WTC11 (cell line): Measurements from ENCODE around the gene PPDPF. TPM values are rescaled to one million over a fixed set of nuclear protein-coding genes. Genes with fewer than 3 reads are reported as not detected.

ENCODE experiments used
- ATAC-seq: fragments of 200-7000 bp; cut with Tn5 transposase; 2 replicates; pipeline ENCODE4 v1.10.0; 2021; ENCODE audit warnings: mild to moderate bottlenecking, moderate library complexity
- CTCF ChIA-PET: fragments of 300-600 bp; sonication (Branson Sonifier 250); formaldehyde crosslinking; loops from one replicate; lab custom pipeline; 2021; ENCODE audit warnings: antibody characterized with exemption; lab: Charles Lee
- POLR2A ChIA-PET: fragments of 350-600 bp; sonication (Branson Sonifier 250); formaldehyde crosslinking; loops from one replicate; lab custom pipeline; 2021; ENCODE audit warnings: antibody characterized with exemption; lab: Charles Lee
- DNase-seq: peaks from one replicate; pipeline ENCODE4 v3.0.0; 2021; ENCODE audit warnings: low spot score
- H3K27ac Mint-ChIP-seq: 2 replicates; pipeline ENCODE4 v1.8.0; 2021; ENCODE audit warnings: mixed read lengths
- H3K27me3 Mint-ChIP-seq: 2 replicates; pipeline ENCODE4 v1.8.0; 2021; ENCODE audit warnings: low read depth, mild to moderate bottlenecking, moderate library complexity, mixed read lengths
- H3K36me3 Mint-ChIP-seq: 2 replicates; pipeline ENCODE4 v1.8.0; 2021; ENCODE audit warnings: mixed read lengths
- H3K4me1 Mint-ChIP-seq: 2 replicates; pipeline ENCODE4 v1.8.0; 2022; ENCODE audit warnings: mixed read lengths
- H3K4me3 Mint-ChIP-seq: 2 replicates; pipeline ENCODE4 v1.8.0; 2021; ENCODE audit warnings: mild to moderate bottlenecking, moderate library complexity, mixed read lengths
- H3K9me3 Mint-ChIP-seq: 2 replicates; pipeline ENCODE4 v1.8.0; 2021; ENCODE audit warnings: mixed read lengths
- ARID4B ChIP-seq: sonication (generic); formaldehyde crosslinking; IDR thresholded peaks from 2 replicates; pipeline ENCODE4 v1.8.0; 2023; ENCODE audit warnings: missing genetic modification reagents, mild to moderate bottlenecking, borderline replicate concordance
- CDX4 ChIP-seq: fragments of 250-450 bp; sonication (Bioruptor Pico); IDR thresholded peaks from 2 replicates; pipeline ENCODE4 v1.9.0; 2021; ENCODE audit warnings: moderate library complexity, mild to moderate bottlenecking, inconsistent platforms, borderline replicate concordance
- CREB1 ChIP-seq: sonication (generic); formaldehyde crosslinking; IDR thresholded peaks from 2 replicates; pipeline ENCODE4 v1.8.0; 2023; ENCODE audit warnings: mild to moderate bottlenecking, missing genetic modification reagents
- CREM ChIP-seq: sonication (generic); formaldehyde crosslinking; IDR thresholded peaks from 2 replicates; pipeline ENCODE4 v1.8.1; 2022; ENCODE audit warnings: mild to moderate bottlenecking, missing genetic modification reagents, moderate library complexity
- ELF4 ChIP-seq: sonication (generic); formaldehyde crosslinking; IDR thresholded peaks from 2 replicates; pipeline ENCODE4 v1.8.1; 2022; ENCODE audit warnings: low read depth, mild to moderate bottlenecking, moderate library complexity, missing genetic modification reagents
- ERG ChIP-seq: fragments of 250-450 bp; sonication (Bioruptor Pico); IDR thresholded peaks from 2 replicates; pipeline ENCODE4 v1.8.0; 2021; ENCODE audit warnings: mild to moderate bottlenecking
- ETV6 ChIP-seq: sonication (generic); formaldehyde crosslinking; IDR thresholded peaks from 2 replicates; pipeline ENCODE4 v1.8.1; 2022; ENCODE audit warnings: mild to moderate bottlenecking, missing genetic modification reagents
- GRHL2 ChIP-seq: fragments of 250-450 bp; sonication (Bioruptor Pico); IDR thresholded peaks from 2 replicates; pipeline ENCODE4 v1.8.0; 2022; ENCODE audit warnings: mild to moderate bottlenecking, moderate library complexity; ENCODE audit not compliant: insufficient replicate concordance, severe bottlenecking
- HMGXB4 ChIP-seq: sonication (generic); formaldehyde crosslinking; IDR thresholded peaks from 2 replicates; pipeline ENCODE4 v1.8.1; 2023; ENCODE audit warnings: mild to moderate bottlenecking, moderate library complexity, missing genetic modification reagents
- NFYB ChIP-seq: sonication (generic); formaldehyde crosslinking; conservative IDR thresholded peaks from 2 replicates; pipeline ENCODE4 v1.8.0; 2022; ENCODE audit warnings: low read depth, missing genetic modification reagents
- NR1H2 ChIP-seq: sonication (generic); formaldehyde crosslinking; IDR thresholded peaks from 2 replicates; pipeline ENCODE4 v1.9.0; 2021; ENCODE audit warnings: mild to moderate bottlenecking, moderate library complexity, missing genetic modification reagents
- NR2C2 ChIP-seq: sonication (generic); formaldehyde crosslinking; IDR thresholded peaks from 2 replicates; pipeline ENCODE4 v1.8.0; 2022; ENCODE audit warnings: mild to moderate bottlenecking, missing genetic modification reagents
- PREB ChIP-seq: sonication (generic); formaldehyde crosslinking; IDR thresholded peaks from 2 replicates; pipeline ENCODE4 v1.8.1; 2022; ENCODE audit warnings: mild to moderate bottlenecking, missing genetic modification reagents, moderate library complexity, borderline replicate concordance
- RELA ChIP-seq: sonication (generic); formaldehyde crosslinking; IDR thresholded peaks from 2 replicates; pipeline ENCODE4 v1.8.1; 2022; ENCODE audit warnings: missing genetic modification reagents, mild to moderate bottlenecking, borderline replicate concordance
- SMAD3 ChIP-seq: sonication (generic); formaldehyde crosslinking; IDR thresholded peaks from 2 replicates; pipeline ENCODE4 v1.8.0; 2022; ENCODE audit warnings: missing genetic modification reagents, mild to moderate bottlenecking, borderline replicate concordance
- ZBTB21 ChIP-seq: sonication (generic); formaldehyde crosslinking; IDR thresholded peaks from 2 replicates; pipeline ENCODE4 v1.8.1; 2023; ENCODE audit warnings: mild to moderate bottlenecking, missing genetic modification reagents, borderline replicate concordance
- ZMAT4 ChIP-seq: fragments of 250-450 bp; sonication (Bioruptor Pico); IDR thresholded peaks from 2 replicates; pipeline ENCODE4 v1.9.0; 2021; ENCODE audit warnings: mild to moderate bottlenecking
- ZNF219 ChIP-seq: sonication (generic); formaldehyde crosslinking; IDR thresholded peaks from 2 replicates; pipeline ENCODE4 v1.8.0; 2023; ENCODE audit warnings: missing genetic modification reagents, mild to moderate bottlenecking, borderline replicate concordance
- ZNF512 ChIP-seq: sonication (generic); formaldehyde crosslinking; IDR thresholded peaks from 2 replicates; pipeline ENCODE4 v1.8.1; 2022; ENCODE audit warnings: missing genetic modification reagents, borderline replicate concordance
- ZNF671 ChIP-seq: fragments of 250-450 bp; sonication (Bioruptor Pico); IDR thresholded peaks from 2 replicates; pipeline ENCODE4 v1.8.0; 2021; ENCODE audit warnings: mild to moderate bottlenecking
- total RNA-seq: library from RNA; stranded (reverse); gene quantifications from 3 replicates; pipeline ENCODE4 v1.2.3, GENCODE V29; 2021

The PPDPF gene
- total RNA-seq, 1 experiment from 2014 or later, result 170 TPM

GRCh38 chr20:63554361-63555278 is 34.1 kb downstream of the PPDPF start:
- H3K36me3 Mint-ChIP-seq, result no peaks in the 10 kb centered on the region
- ATAC-seq (no peak), DNase-seq (no peak)
- H3K4me1 Mint-ChIP-seq, result peaks cover 15% of the 10 kb centered on the region
- ChIA-PET POLR2A (no interaction called here), CTCF (interaction anchor here (0.5 to 3.9 kb wide), 7 partner anchors 17 to 566 kb away, joined by 3 to 34 read pairs (median 4); partner anchors contain the start of genes HELZ2 and PTK6)
- no peaks in the 10 kb centered on the region for H3K27me3 Mint-ChIP-seq
- no peak overlapping the region for H3K27ac Mint-ChIP-seq
- TF ChIP-seq ERG (CRISPR knock-in tag) (no peak), CREB1 (CRISPR knock-in tag) (no peak), CREM (no peak), HMGXB4 (CRISPR knock-in tag) (no peak), ARID4B (CRISPR knock-in tag) (no peak), ZNF219 (CRISPR knock-in tag) (no peak), ZBTB21 (no peak), GRHL2 (CRISPR knock-in tag) (no peak), CDX4 (CRISPR knock-in tag) (no peak), RELA (CRISPR knock-in tag) (no peak)
- peak overlapping the region; percentile 68 for H3K4me3 Mint-ChIP-seq
- no peaks in the 10 kb centered on the region for H3K9me3 Mint-ChIP-seq

- DNase-seq (no peak), ATAC-seq (no peak)
- ChIA-PET POLR2A (interaction anchor here (0.8 kb wide), 1 partner anchor 44 kb away, joined by 3 read pairs; no protein-coding TSS in a partner anchor), CTCF (interaction anchor here (0.5 to 3.9 kb wide), 3 partner anchors 17 to 114 kb away, joined by 3 to 34 read pairs (median 7); partner anchors contain the start of genes HELZ2 and PTK6)
- Mint-ChIP-seq H3K9me3 (no peaks in the 10 kb centered on the region), H3K4me1 (peaks cover 15% of the 10 kb centered on the region), H3K27ac (no peak overlapping the region), H3K4me3 (no peak overlapping the region), H3K27me3 (no peaks in the 10 kb centered on the region), H3K36me3 (peaks cover 3% of the 10 kb centered on the region)
- TF ChIP-seq PREB (no peak), ELF4 (no peak), ZNF219 (CRISPR knock-in tag) (no peak), NR2C2 (CRISPR knock-in tag) (no peak), ZMAT4 (CRISPR knock-in tag) (no peak), ETV6 (CRISPR knock-in tag) (no peak), SMAD3 (no peak), ZNF671 (CRISPR knock-in tag) (no peak), ZNF512 (CRISPR knock-in tag) (no peak), NR1H2 (CRISPR knock-in tag) (no peak), NFYB (CRISPR knock-in tag) (no peak)
Observed at GRCh38 chr20:63555661-63556381, 35.3 kb downstream of the PPDPF start.
